ENCODE measurements around the gene SCNN1A.

GRCh38 chr12:6330999-6331714, 44.2 kb downstream of the SCNN1A start:
- TF ChIP-seq POLR2A (IDR thresholded peaks at IDR 0.05) = no peak
- TF ChIP-seq, protein P1, sequence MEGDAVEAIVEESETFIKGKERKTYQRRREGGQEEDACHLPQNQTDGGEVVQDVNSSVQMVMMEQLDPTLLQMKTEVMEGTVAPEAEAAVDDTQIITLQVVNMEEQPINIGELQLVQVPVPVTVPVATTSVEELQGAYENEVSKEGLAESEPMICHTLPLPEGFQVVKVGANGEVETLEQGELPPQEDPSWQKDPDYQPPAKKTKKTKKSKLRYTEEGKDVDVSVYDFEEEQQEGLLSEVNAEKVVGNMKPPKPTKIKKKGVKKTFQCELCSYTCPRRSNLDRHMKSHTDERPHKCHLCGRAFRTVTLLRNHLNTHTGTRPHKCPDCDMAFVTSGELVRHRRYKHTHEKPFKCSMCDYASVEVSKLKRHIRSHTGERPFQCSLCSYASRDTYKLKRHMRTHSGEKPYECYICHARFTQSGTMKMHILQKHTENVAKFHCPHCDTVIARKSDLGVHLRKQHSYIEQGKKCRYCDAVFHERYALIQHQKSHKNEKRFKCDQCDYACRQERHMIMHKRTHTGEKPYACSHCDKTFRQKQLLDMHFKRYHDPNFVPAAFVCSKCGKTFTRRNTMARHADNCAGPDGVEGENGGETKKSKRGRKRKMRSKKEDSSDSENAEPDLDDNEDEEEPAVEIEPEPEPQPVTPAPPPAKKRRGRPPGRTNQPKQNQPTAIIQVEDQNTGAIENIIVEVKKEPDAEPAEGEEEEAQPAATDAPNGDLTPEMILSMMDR (IDR thresholded peaks at IDR 0.05) = no peak
